K562 (cell line): ENCODE results near the gene SLC45A3. TPM values are rescaled to one million over a fixed set of nuclear protein-coding genes. Genes with fewer than 3 reads are reported as not detected.

Source experiments
- ATF7 ChIP-seq: fragments of 450-650 bp; IDR thresholded peaks from 2 replicates; pipeline ENCODE4 v1.7.1; 2014; ENCODE audit warnings: mild to moderate bottlenecking, moderate library complexity
- CBX1 ChIP-seq: sonication (generic); IDR thresholded peaks from 2 replicates; pipeline ENCODE4 v1.6.1; 2016; ENCODE audit warnings: antibody characterized with exemption, low read depth, mild to moderate bottlenecking
- CREM ChIP-seq: IDR thresholded peaks from 2 replicates; pipeline ENCODE4 v1.6.1; 2014; ENCODE audit warnings: antibody characterized with exemption, low read depth
- CTBP1 ChIP-seq: fragments of 450-650 bp; IDR thresholded peaks from 2 replicates; pipeline ENCODE4 v1.6.1; 2016; ENCODE audit warnings: borderline replicate concordance
- GATAD2B ChIP-seq: fragments of 450-650 bp; IDR thresholded peaks from 2 replicates; pipeline ENCODE4 v1.6.1; 2017; ENCODE audit warnings: mild to moderate bottlenecking, borderline replicate concordance
- HDAC1 ChIP-seq, 2 experiments: fragments of 450-650 bp; IDR thresholded peaks; 2 replicates each; pipeline ENCODE4 v1.6.1; 2016 to 2017; ENCODE audit warnings: inconsistent platforms in 1 of 2, mild to moderate bottlenecking in 1 of 2, moderate library complexity in 1 of 2
- HNRNPK ChIP-seq: fragments of 200-400 bp; formaldehyde crosslinking; IDR thresholded peaks from one replicate; pipeline ENCODE4 v1.6.1; 2018; ENCODE audit warnings: mild to moderate bottlenecking, low read depth, low read length; ENCODE audit not compliant: poor library complexity, severe bottlenecking
- MTA1 ChIP-seq: fragments of 450-650 bp; IDR thresholded peaks from 2 replicates; pipeline ENCODE4 v1.6.1; 2017; ENCODE audit warnings: borderline replicate concordance
- PRPF4 ChIP-seq: fragments of 200-400 bp; formaldehyde crosslinking; IDR thresholded peaks from one replicate; pipeline ENCODE4 v1.6.1; 2017; ENCODE audit warnings: low read length, low read depth, mild to moderate bottlenecking; ENCODE audit not compliant: insufficient read depth, poor library complexity, severe bottlenecking
- SLC30A9 ChIP-seq: fragments of 250-450 bp; sonication (Bioruptor Pico); IDR thresholded peaks from 2 replicates; pipeline ENCODE4 v1.8.0; 2022; ENCODE audit warnings: mild to moderate bottlenecking, moderate library complexity
- TCF7 ChIP-seq: sonication (generic); IDR thresholded peaks from 2 replicates; pipeline ENCODE4 v1.6.1; 2016; ENCODE audit warnings: antibody characterized with exemption, borderline replicate concordance
- ZFX ChIP-seq: sonication (generic); formaldehyde crosslinking; IDR thresholded peaks from 2 replicates; pipeline ENCODE4 v1.8.0; 2022; ENCODE audit warnings: mild to moderate bottlenecking, missing genetic modification reagents, moderate library complexity
- ZKSCAN3 ChIP-seq: fragments of 250-450 bp; sonication (Bioruptor Pico); IDR thresholded peaks from 2 replicates; pipeline ENCODE4 v1.4.0; 2020
- ZNF174 ChIP-seq: fragments of 250-450 bp; sonication (Bioruptor Pico); IDR thresholded peaks from 2 replicates; pipeline ENCODE4 v1.4.0; 2020; ENCODE audit warnings: mild to moderate bottlenecking
- ZNF316 ChIP-seq: fragments of 450-650 bp; IDR thresholded peaks from 2 replicates; pipeline ENCODE4 v1.6.1; 2016
- polyA plus RNA-seq, 8 experiments: library from polyadenylated mRNA; depleted of rRNA in 4 of 8; stranded (reverse) in 5 of 8; unstranded in 3 of 8; fragments of >200 nt; fragmentation: Nextera tagmentation in 2 of 8; fragmentation: Illumina TruSeq in 1 of 8; extraction: Ambion mirVana in 2 of 8; extraction: Trizol in 1 of 8; gene quantifications; 2 replicates each; pipeline versions ENCODE4 v1.2.1 to v1.2.3, GENCODE V29; 2011 to 2014; ENCODE audit warnings: inconsistent platforms in 1 of 8, missing spikeins in 1 of 8
- total RNA-seq, 7 experiments: library from RNA; depleted of rRNA in 6 of 7; stranded (reverse); fragments of >200 nt in 6 of 7; fragmentation: Illumina TruSeq in 2 of 7; extraction: Trizol in 2 of 7; gene quantifications; 2 replicates each; pipeline versions ENCODE4 v1.2.1 to v1.2.3, GENCODE V29; 2011 to 2021; ENCODE audit warnings: low replicate concordance in 1 of 7
- TF ChIP-seq, protein P1 (sequence below): fragments of 250-450 bp; sonication (Bioruptor Pico); IDR thresholded peaks from 2 replicates; pipeline ENCODE4 v1.5.0; 2021; ENCODE audit warnings: mild to moderate bottlenecking, moderate library complexity
- TF ChIP-seq, protein P2 (sequence below): fragments of 450-650 bp; formaldehyde crosslinking; IDR thresholded peaks from 2 replicates; pipeline ENCODE4 v1.4.0; 2020; ENCODE audit warnings: mild to moderate bottlenecking, moderate library complexity
- TF ChIP-seq, protein P3 (sequence below), 2 experiments: fragments of 450-650 bp in 1 of 2; IDR thresholded peaks; 2 replicates each; pipeline ENCODE4 v1.6.1; 2011 to 2017; ENCODE audit warnings: low read depth in 2 of 2, antibody characterized with exemption in 1 of 2, borderline replicate concordance in 1 of 2, low read length in 1 of 2, mild to moderate bottlenecking in 1 of 2, mixed read lengths in 1 of 2; ENCODE audit not compliant: control insufficient read depth in 1 of 2

SLC45A3 gene
- total and polyA plus RNA-seq, 9 of the 15 experiments (the other 6 are each of a cell fraction or from before 2014, with no cell fraction given) = 0.06 to 3.3 (median 1.3) TPM

DNA sequence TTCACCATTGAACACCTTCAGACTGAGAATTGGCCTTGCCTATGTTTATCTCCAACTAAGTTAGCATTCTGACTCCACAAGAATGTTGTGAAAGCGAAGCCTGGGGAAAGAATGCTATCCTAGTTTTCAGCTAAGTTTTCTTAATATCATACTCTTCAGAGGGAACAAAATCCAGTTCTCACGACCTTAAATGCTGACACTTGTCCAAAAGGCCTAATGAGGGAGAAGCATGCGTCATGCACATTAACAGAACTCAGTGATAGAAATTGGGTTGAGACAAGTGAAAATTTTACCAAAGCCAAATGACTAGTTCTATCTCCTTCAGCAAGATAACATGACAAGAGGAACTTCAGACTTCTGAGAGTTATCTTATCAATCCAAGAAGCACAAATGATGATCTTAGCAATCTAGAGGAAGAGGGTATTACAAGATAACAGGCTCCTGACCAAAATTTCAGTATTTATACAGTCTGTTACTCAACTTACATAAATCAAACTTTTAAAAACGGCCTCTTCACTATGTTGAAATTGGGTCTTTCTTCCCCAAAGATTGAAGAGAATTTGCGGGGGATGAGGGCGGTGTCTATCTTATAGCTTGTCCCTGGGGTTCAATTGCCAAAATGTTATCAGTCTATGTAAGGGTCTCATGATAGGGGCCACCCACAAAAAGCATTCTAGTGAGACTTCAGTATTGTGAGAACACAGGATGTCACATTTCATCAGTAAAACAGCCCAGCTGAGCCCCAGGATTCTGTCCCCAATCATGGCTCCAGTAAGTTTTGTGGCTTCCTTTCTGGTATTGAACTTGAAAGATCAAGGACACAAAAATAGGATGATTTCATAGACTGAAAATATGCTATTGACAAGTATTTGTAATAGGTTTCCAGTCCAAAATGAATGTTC lies 26.5 kb upstream of the SLC45A3 start (continued):
- TF ChIP-seq PRPF4 (no peak), CTBP1 (peak; percentile 86; the same call in 1 of the 2 replicates), HDAC1 (IDR thresholded peaks at IDR 0.05) (peak in 1 of 2 experiments; percentile 51; a peak in 1 of 4 replicates), ATF7 (peak; percentile 58), ZFX (CRISPR knock-in tag) (peak; percentile 19; the same call in 1 of the 2 replicates), ZNF316 (peak; percentile 66), CREM (peak; percentile 23; the same call in 1 of the 2 replicates), MTA1 (peak; percentile 79; the same call in 1 of the 2 replicates), HNRNPK (no peak), ZKSCAN3 (no peak), CBX1 (no peak), GATAD2B (peak; percentile 80; the same call in 1 of the 2 replicates), SLC30A9 (CRISPR knock-in tag) (no peak), ZNF174 (CRISPR knock-in tag) (no peak), TCF7 (no peak)
- TF ChIP-seq, protein P1, sequence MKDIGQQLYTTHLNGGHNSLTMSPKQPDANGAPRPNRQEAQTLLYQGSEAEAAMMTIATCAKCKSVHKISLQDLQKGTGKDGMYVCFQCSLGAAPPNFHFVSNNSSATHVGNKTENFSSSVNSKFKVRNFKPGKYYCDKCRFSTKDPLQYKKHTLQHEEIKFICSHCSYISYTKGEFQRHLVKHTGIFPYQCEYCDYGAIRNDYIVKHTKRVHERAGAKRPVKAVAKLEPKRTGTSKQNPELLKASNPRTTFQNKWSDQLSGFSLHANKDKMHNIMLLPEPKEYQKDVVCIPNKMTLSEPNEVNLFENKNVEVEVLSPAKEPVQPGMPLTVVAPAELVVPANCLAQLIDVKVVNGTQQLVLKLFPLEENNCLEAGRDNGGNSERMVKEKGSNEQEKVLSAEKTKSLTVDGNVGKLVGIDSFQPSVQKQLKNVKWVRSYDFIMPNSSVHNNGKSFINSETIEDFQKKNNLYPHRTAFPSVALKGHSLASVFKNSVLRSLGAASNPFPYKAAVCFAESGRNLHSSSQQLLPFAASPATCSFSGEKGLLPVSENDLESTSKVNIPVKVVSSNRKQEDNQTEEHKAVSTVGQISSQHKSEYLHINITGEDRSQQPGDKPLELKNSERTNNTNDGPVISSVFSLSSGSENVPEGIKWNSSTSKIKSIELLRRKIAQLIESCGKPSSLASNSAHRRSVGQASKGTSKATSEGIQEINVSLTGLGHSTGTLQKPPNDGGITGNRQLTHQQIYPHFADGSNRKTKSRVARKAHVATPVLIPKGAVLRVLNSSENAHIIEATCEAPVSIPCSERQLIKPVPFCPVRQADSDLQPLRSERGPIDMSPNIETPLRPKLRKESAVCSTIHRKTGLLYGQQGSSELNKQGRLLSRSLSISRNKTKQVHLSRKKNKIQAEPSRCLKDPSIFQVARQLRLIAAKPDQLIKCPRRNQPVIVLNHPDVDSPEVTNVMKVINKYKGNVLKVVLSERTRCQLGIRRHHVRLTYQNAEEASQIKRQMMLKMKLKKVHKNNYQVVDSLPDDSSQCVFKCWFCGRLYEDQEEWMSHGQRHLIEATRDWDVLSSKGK (CRISPR knock-in tag) = no peak
- TF ChIP-seq, protein P2, sequence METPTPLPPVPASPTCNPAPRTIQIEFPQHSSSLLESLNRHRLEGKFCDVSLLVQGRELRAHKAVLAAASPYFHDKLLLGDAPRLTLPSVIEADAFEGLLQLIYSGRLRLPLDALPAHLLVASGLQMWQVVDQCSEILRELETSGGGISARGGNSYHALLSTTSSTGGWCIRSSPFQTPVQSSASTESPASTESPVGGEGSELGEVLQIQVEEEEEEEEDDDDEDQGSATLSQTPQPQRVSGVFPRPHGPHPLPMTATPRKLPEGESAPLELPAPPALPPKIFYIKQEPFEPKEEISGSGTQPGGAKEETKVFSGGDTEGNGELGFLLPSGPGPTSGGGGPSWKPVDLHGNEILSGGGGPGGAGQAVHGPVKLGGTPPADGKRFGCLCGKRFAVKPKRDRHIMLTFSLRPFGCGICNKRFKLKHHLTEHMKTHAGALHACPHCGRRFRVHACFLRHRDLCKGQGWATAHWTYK (CRISPR knock-in tag) = 0 out of 2 replicates have a peak, but pooled peaks have one; percentile 28
- TF ChIP-seq, protein P3, sequence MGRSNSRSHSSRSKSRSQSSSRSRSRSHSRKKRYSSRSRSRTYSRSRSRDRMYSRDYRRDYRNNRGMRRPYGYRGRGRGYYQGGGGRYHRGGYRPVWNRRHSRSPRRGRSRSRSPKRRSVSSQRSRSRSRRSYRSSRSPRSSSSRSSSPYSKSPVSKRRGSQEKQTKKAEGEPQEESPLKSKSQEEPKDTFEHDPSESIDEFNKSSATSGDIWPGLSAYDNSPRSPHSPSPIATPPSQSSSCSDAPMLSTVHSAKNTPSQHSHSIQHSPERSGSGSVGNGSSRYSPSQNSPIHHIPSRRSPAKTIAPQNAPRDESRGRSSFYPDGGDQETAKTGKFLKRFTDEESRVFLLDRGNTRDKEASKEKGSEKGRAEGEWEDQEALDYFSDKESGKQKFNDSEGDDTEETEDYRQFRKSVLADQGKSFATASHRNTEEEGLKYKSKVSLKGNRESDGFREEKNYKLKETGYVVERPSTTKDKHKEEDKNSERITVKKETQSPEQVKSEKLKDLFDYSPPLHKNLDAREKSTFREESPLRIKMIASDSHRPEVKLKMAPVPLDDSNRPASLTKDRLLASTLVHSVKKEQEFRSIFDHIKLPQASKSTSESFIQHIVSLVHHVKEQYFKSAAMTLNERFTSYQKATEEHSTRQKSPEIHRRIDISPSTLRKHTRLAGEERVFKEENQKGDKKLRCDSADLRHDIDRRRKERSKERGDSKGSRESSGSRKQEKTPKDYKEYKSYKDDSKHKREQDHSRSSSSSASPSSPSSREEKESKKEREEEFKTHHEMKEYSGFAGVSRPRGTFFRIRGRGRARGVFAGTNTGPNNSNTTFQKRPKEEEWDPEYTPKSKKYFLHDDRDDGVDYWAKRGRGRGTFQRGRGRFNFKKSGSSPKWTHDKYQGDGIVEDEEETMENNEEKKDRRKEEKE (IDR thresholded peaks at IDR 0.05; ENCODE audit: borderline replicate concordance in 1 of 2, control insufficient read depth in 1 of 2, low read depth in 2 of 2, low read length in 1 of 2) = no peak
